G401.6 (cell line): ENCODE measurements around the gene RNF10.
"Not testable (repeated sequence)": the region's sequence is repeated elsewhere in the genome, so short reads cannot be mapped to it uniquely, and the experiment has no call there.

Source experiments
- FAIRE-seq: peaks from 2 replicates; lab custom pipeline; 2012; peaks lifted over from hg19 to GRCh38; lab: Jason Lieb, UNC

RNF10 gene

GRCh38 chr12:120580787-120581723 is 46.9 kb downstream of the RNF10 start, which contains the start of gene POP5:
POP5 (minus strand) TSS chr12:120581402; CDS start chr12:120581362, 40 bp downstream.
- FAIRE-seq, result peak; percentile 97

DNA sequence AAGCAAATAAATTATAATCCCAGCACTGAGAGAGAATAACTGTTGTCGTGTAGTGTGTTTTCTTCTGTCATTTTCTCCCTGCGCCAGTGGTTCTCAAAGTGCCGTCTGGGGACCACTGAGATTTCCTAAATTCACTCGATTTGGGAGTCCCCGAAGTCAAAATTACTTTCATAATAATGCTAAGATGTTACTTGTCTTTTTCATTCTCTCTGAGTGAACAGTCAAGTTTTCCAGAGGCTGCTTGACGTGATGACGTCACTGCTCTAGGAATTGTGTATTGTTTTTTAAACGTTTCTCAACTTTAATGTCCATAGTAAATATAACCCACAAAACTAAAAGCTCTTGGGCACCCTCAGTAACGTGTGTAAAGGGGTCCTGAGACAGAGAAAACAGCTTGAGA is 47.8 kb downstream of the RNF10 start:
- no peak for FAIRE-seq

- no peak for FAIRE-seq
Measured at GRCh38 chr12:120583478-120584030, 49.4 kb downstream of the RNF10 start.

GRCh38 chr12:120584343-120585149 is 50.4 kb downstream of the RNF10 start:
- FAIRE-seq, result no peak

DNA sequence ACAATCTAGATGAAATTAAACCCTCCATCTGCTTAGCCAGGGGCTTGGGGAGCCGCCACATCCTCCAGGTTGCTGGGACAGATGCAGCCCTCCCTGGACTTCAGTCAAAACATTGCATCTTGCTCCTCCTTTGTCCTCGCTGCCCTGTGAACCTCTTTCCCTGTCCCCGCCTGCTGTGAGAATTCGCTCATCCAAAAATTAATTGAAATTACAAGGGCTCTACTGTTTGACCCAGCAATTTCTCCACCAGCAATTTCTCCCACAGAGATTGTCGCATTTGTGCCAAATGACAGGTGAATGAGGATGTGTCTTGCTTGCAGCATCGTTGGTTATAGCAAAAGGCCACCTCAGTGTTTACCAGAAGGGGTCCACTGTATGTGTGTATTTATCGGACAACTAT is 52.0 kb downstream of the RNF10 start:
- no peak for FAIRE-seq

DNA sequence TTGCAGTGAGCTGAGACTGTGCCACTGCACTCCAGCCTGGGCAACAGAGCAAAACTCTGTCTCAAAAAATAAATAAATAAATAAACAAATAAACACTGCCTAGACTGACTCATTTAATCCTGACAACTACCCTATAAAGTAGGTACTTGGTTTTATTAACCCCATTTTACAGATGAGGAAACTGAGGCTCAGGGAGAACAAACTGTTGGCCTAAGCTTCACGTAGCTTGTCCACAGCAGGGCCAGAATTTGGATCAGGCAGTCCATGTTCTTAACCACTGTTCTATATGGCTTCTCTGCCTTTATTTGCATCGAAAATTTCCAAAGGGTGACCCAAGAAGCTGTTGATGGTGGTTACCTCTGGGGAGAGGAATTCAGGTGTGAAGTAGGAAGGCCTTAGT is 52.7 kb downstream of the RNF10 start:
- FAIRE-seq, result no peak

DNA sequence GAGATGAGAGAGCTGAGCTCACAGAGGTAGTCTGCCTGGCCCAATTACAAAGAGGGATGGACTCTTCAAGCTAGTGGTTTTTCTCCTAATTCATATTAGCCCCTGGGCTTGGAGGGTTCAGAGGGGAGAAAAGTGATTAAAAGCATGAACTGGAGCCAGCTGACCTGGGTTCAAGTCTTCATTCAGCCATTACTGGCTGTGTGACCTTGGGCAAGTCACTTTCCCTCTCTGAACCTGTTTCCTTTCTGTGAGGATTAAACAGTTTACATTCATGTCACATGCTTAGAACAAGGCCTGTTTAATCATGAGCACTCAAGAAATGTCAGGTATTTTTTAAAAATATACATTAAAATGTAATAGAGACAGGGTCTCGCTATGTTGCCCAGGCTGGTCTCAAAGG is 54.2 kb downstream of the RNF10 start:
- no peak for FAIRE-seq

DNA sequence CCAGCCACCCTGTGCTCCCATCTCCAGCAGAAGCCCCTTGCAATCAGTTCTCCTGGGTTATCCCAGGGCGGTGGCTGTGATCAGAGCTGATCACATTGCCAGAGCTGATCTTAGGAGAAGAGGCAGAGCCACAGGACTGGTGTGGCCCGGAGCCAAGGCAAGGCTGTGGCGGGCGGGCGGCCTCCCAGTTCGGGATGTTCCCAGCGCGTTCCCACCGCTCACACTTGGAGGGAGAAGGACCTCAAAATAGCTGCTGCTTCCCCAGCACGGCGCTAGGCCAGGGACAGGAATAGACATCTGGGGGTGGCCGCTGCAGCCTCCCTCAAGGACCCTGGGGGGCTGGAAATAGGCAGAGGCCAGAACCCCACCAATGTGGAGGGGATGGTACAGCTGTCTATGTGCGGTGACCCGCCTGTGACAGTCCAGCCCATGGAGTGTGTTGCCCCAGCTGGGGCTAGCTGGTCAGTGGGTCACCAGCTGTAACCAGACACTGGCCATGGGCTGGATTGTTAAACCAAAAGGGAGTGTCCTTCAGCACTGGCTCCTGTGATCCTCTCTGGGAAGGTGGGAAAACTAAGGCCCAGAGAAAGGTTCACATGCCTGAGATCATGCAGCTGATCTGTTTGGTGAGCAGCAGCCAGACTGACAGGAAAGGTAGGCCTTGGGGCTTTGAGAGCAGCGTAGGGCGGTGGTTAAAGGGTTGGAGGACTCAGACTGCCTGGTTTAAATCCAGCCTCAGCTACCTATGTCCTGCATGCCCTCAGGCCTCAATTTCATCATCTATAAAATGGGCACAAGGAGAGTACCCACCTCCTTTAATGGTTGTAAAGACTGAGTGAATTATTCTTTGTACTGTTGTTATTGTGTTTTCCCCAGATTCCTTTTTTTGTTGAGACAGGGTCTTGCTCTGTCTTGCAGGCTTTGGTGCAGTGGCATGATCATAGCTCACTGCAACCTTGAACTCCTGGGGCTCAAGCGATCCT is 55.1 kb downstream of the RNF10 start:
- no peak for FAIRE-seq

- no peak for FAIRE-seq
Measured at GRCh38 chr12:120590741-120591407, 56.7 kb downstream of the RNF10 start.

DNA sequence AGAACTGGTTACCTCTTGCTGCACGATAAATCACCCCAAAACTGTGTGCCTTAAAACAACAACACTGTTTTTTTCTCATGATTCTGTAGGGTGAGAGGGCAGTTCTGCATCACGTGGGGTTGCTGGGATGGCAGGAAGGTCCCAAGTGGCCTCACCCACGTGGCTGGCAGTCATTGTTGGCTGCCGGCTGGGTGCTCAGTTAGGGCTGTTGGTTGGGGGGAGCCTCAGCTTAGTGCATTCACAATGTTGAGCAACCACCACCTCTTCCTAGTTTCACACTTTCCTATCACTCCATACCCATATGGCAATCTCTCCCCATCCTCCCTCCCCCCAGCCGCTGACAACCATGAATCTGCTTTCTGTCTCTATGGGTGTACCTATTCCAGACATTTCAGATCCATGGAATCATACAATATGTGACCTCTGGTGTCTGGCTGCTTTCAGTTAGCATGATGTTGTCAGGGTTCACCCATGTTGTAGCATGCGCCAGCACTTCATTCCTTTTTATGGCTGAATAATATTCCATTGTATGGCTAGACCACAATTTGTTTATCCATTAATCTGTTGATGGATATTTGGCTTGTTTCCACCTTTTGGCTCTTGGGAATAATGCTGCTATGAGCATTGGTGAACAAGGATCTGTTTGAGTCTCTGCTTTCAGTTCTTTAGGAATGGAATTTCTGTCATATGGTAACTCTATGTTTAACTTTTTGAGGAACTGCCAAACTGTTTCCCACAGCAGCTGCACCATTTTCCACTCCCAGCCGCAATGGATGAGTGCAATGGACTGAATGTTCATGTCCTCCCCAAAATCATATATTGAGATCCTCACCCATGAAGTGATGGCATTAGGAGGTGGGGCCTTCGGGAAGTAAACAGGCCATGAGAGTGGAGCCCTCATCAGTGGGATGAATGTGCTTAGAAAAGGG is 58.2 kb downstream of the RNF10 start:
- no peak for FAIRE-seq

DNA sequence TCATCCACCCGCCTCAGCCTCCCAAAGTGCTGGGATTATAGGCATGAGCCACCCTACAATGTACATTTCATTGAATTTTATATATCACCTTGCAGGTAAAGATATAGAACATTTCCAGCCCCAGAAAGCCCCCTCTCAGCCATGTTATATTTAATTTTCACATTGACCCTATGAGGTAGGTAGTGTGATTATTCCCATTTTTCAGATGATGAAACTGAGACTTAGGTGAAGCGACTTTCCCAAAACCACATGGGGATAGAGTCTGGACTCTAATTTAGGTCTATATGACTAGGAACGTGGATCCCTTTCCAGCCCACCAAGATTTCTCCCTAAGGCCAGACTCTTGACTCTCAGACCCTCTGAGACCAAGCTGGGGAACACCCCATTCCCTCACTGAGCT is 62.7 kb downstream of the RNF10 start:
- FAIRE-seq, result no peak

DNA sequence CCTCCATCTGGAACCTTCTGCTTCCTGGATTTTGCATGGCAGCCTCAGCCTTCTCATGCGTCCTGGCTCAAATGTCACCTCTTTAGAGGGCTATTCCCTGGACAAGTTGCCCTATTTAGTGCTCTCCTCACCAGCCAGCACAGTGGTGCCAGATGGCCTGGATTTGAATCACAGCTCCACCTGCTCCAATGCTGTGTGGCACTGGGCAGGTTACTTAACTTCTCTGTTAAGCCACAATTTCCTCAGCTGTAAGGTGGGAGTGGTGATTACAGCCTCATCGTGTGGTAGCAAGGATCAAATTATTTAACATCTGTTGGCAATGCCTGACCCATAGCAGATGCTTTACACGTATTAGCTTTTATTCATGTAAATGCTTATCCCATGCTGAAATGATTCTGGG is 63.7 kb downstream of the RNF10 start:
- FAIRE-seq, result no peak

DNA sequence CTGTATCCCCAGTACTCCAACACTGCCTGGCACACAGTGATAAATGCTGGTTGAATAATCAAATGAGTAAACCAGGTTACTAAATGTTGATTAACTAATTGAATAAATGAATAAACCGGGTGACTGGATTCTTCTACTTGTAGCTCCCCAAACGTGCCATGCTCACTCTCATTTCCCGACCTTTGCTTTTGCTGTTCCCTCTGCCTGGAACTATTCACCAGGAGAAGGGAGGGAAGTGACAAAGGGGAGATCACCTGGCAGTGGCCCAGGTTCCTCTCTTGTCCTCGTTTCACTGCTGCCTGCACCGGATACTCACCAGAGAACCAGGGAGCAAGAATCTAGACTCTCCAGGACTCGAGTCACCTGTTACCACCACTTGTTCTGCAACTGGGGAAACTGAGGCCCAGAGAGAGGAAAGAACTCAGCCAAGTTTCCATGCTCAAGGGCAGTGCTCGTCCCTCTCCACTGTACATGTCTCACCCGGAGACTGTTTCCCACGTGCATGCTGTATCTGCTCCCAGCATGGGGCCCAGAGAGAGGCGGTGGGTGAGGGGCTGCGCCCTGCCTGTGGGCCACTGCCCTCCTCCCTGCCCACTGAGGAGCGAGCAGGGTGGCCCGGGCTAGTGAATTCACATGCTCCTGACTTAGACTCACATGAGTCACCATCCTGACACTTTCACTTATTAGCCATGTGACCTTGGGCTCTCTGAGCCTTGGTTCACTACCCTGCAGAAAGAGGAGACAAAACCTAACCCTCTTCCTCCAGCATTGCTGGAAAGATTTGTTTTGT is 64.7 kb downstream of the RNF10 start:
- no peak for FAIRE-seq

DNA sequence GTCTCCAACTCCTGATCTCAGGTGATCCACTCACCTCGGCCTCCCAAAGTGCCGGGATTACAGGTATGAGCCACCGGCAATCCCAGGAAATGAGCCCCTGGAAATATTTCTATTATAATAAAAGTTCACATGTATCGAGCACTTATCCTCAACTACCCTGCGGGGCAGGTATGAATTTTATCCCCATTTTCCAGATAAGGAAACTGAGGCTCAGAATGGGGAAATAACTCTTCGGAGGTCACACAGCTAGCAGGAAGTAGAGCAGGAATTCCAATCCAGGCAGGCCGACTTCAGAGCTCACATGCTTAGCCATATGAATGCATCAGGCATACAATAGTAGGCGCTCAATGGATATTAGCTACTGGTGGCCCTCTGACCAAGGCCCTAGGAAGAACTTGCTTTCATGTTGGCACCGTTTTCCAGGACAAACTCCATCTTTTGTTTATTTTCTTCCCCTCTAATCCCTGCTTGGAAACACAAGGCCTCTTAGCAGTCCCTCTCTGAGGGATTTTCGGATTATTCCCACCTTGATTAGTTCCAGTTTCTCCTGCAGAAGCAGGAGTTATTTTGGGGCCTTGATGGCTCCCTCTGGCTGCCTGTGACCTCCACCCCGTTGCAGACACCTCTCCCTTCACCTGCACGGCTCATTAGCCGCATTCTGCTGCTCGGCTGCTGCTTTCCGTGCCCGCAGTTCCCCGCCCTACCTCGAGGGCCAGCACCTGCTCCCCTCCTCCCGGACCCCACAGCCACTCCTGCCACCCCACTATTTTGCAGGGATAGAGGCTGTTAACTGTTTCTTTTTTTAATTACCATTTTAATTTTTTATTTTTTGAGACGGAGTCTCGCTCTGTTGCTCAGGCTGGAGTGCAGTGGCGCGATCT is 65.8 kb downstream of the RNF10 start:
- no peak for FAIRE-seq

GRCh38 chr12:120602416-120602815 is 68.3 kb downstream of the RNF10 start:
- not testable (repeated sequence) for FAIRE-seq

GRCh38 chr12:120610560-120610959 is 76.4 kb downstream of the RNF10 start:
- no peak for FAIRE-seq

DNA sequence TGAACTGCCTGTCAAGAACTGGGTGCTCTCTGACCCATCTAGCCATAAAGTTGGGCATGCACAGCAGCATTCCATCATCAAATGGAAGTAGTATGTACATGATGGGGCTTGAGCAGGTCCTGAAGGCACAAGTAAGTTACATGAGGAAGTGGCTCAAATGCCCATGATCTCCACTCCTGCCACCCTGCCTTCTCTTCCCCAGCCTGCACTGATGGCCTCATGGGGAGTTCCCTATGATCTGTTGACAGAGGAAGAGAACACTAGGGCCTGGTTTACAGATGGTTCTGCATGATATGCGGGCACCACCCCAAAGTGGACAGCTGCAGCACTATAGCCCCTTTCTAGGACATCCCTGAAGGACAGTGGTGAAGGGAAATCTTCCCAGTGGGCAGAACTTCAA is 77.4 kb downstream of the RNF10 start:
- not testable (repeated sequence) for FAIRE-seq

- no peak for FAIRE-seq
Measured at GRCh38 chr12:120614848-120615247, 80.7 kb downstream of the RNF10 start.
